Astrocyte (in vitro differentiated cells and primary cell): ENCODE measurements around the gene TMSB10. TPM values are rescaled to one million over a fixed set of nuclear protein-coding genes. Genes with fewer than 3 reads are reported as not detected.

Experiments
- DNase-seq: peaks from one replicate; pipeline ENCODE4 v3.0.0-alpha.2; 2010; ENCODE audit warnings: low read depth
- FAIRE-seq: peaks from 2 replicates; lab custom pipeline; 2011; peaks lifted over from hg19 to GRCh38; lab: Jason Lieb, UNC
- H2AFZ ChIP-seq: 2 replicates; pipeline ENCODE4 v1.6.0; 2012; ENCODE audit warnings: low read depth, low read length, inconsistent platforms
- H3K27ac ChIP-seq: 2 replicates; pipeline ENCODE4 v1.5.1; 2011; ENCODE audit warnings: low read depth, low read length, inconsistent platforms
- H3K27me3 ChIP-seq: 2 replicates; pipeline ENCODE4 v1.6.0; 2011; ENCODE audit warnings: low read length, inconsistent platforms; ENCODE audit not compliant: insufficient read depth
- H3K36me3 ChIP-seq: 2 replicates; pipeline ENCODE4 v1.5.1; 2011; ENCODE audit warnings: low read length, inconsistent platforms; ENCODE audit not compliant: insufficient read depth
- H3K4me1 ChIP-seq: 2 replicates; pipeline ENCODE4 v1.5.1; 2011; ENCODE audit warnings: low read length, inconsistent platforms; ENCODE audit not compliant: insufficient read depth
- H3K4me2 ChIP-seq: 2 replicates; pipeline ENCODE4 v1.6.0; 2012; ENCODE audit warnings: low read length, inconsistent platforms
- H3K4me3 ChIP-seq: 2 replicates; pipeline ENCODE4 v1.5.1; 2011; ENCODE audit warnings: low read depth, mild to moderate bottlenecking, low read length, inconsistent platforms; ENCODE audit not compliant: insufficient read depth
- H3K79me2 ChIP-seq: 2 replicates; pipeline ENCODE4 v1.6.0; 2012; ENCODE audit warnings: mild to moderate bottlenecking, low read length, inconsistent platforms; ENCODE audit not compliant: insufficient read depth
- H3K9ac ChIP-seq: 2 replicates; pipeline ENCODE4 v1.6.0; 2012; ENCODE audit warnings: mild to moderate bottlenecking, low read length, inconsistent platforms
- H3K9me3 ChIP-seq: 2 replicates; pipeline ENCODE4 v1.5.1; 2012; ENCODE audit warnings: low read depth, mild to moderate bottlenecking, low read length, inconsistent platforms; ENCODE audit not compliant: insufficient read depth
- H4K20me1 ChIP-seq: 2 replicates; pipeline ENCODE4 v1.6.0; 2012; ENCODE audit warnings: low read length, inconsistent platforms; ENCODE audit not compliant: insufficient read depth
- H3K27ac Mint-ChIP-seq: one replicate; pipeline ENCODE4 v1.8.0; 2021; ENCODE audit warnings: mild to moderate bottlenecking, mixed read lengths; ENCODE audit not compliant: unreplicated experiment
- H3K27me3 Mint-ChIP-seq: one replicate; pipeline ENCODE4 v1.8.0; 2021; ENCODE audit warnings: low read depth, mixed read lengths; ENCODE audit not compliant: unreplicated experiment
- H3K36me3 Mint-ChIP-seq: one replicate; pipeline ENCODE4 v1.8.0; 2021; ENCODE audit warnings: low read depth, mixed read lengths; ENCODE audit not compliant: unreplicated experiment
- H3K4me1 Mint-ChIP-seq: one replicate; pipeline ENCODE4 v1.8.0; 2021; ENCODE audit warnings: low read depth, mixed read lengths; ENCODE audit not compliant: unreplicated experiment
- H3K4me3 Mint-ChIP-seq: one replicate; pipeline ENCODE4 v1.8.0; 2021; ENCODE audit warnings: mild to moderate bottlenecking, moderate library complexity, mixed read lengths; ENCODE audit not compliant: unreplicated experiment
- H3K9me3 Mint-ChIP-seq: one replicate; pipeline ENCODE4 v1.8.0; 2021; ENCODE audit warnings: mild to moderate bottlenecking, mixed read lengths; ENCODE audit not compliant: unreplicated experiment
- EZH2 ChIP-seq: IDR thresholded peaks from 2 replicates; pipeline ENCODE4 v1.6.1; 2012; ENCODE audit warnings: mild to moderate bottlenecking, low read length, inconsistent platforms; ENCODE audit not compliant: insufficient read depth
- total RNA-seq: library from RNA; stranded (reverse); gene quantifications from 2 replicates; pipeline ENCODE4 v1.2.1, GENCODE V29; 2021
- TF ChIP-seq, protein P1 (sequence below): IDR thresholded peaks from 2 replicates; pipeline ENCODE4 v1.5.1; 2011; ENCODE audit warnings: low read depth, mild to moderate bottlenecking, inconsistent platforms, low read length, moderate library complexity; ENCODE audit not compliant: insufficient read depth

The TMSB10 gene
- total RNA-seq, 1 donor from 2014 or later, result 3,439 TPM

DNA sequence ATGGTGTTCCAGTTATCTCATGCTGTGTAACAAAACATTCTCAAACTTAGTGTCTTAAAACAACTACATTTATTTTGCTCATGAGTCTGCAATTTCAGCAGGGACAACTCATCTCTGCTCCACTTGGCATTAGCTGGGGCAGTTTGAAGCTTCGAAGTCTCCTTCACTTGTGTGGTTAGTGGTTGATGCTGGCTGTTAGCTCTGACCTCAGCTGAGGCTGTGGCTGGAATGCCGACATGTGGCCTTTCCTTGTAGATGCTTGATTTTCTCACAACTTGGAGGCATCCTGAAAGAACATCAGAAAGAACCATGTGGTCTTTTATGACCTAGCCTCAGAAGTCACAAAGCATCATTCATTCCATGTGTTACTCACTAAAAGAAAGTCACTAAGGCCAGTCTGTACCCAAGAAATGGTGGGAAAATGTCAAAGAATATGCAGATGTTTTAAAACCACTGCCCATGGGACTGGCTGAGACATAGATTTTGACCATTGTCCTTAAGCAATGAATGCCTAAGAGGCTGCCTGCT is 3.8 kb upstream of the TMSB10 start:
- Histone ChIP-seq H3K4me3 (no peak overlapping the region), H3K27ac (no peak overlapping the region), H3K4me1 (peaks cover 20% of the 10 kb centered on the region), H3K36me3 (peaks cover 3% of the 10 kb centered on the region), H2AFZ (no peak overlapping the region), H4K20me1 (peaks cover 9% of the 10 kb centered on the region), H3K9me3 (no peaks in the 10 kb centered on the region), H3K4me2 (no peak overlapping the region), H3K27me3 (no peaks in the 10 kb centered on the region), H3K9ac (no peak overlapping the region), H3K79me2 (peaks cover 12% of the 10 kb centered on the region)
- H3K36me3 Mint-ChIP-seq, result peaks cover 6% of the 10 kb centered on the region
- TF ChIP-seq, protein P1, sequence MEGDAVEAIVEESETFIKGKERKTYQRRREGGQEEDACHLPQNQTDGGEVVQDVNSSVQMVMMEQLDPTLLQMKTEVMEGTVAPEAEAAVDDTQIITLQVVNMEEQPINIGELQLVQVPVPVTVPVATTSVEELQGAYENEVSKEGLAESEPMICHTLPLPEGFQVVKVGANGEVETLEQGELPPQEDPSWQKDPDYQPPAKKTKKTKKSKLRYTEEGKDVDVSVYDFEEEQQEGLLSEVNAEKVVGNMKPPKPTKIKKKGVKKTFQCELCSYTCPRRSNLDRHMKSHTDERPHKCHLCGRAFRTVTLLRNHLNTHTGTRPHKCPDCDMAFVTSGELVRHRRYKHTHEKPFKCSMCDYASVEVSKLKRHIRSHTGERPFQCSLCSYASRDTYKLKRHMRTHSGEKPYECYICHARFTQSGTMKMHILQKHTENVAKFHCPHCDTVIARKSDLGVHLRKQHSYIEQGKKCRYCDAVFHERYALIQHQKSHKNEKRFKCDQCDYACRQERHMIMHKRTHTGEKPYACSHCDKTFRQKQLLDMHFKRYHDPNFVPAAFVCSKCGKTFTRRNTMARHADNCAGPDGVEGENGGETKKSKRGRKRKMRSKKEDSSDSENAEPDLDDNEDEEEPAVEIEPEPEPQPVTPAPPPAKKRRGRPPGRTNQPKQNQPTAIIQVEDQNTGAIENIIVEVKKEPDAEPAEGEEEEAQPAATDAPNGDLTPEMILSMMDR, result no peak
- TF ChIP-seq EZH2, result no peak
- H3K4me3 Mint-ChIP-seq, result no peak overlapping the region
- H3K27ac Mint-ChIP-seq, result peak overlapping the region; percentile 59
- H3K9me3 Mint-ChIP-seq, result no peaks in the 10 kb centered on the region
- FAIRE-seq, result no peak
- peak; percentile 93 for DNase-seq
- H3K4me1 Mint-ChIP-seq, result peaks cover 21% of the 10 kb centered on the region
- no peaks in the 10 kb centered on the region for H3K27me3 Mint-ChIP-seq

DNA sequence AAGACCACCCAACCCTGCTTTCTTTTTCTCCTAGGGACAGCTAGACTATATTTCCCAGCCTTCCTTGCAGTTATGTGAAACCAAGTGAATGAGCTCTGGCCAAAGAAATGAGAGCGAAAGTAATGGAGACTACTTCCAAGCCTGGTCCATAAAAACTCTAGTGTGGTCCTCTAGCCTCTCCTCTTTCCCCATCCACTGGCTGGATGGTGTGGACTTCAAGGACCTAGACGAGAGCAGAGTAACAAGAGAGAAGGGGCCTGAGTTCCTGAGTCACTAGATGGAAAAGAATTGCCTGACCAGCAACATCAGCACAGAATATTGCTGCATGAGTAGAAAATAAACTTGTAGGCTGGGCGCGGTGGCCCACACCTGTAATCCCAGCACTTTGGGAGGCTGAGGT is 2.9 kb upstream of the TMSB10 start:
- Histone ChIP-seq H3K27ac (no peak overlapping the region), H3K4me1 (peaks cover 17% of the 10 kb centered on the region), H3K4me3 (no peak overlapping the region), H3K9me3 (no peaks in the 10 kb centered on the region), H3K36me3 (peaks cover 5% of the 10 kb centered on the region), H3K9ac (no peak overlapping the region), H2AFZ (no peak overlapping the region), H3K27me3 (no peaks in the 10 kb centered on the region), H3K4me2 (no peak overlapping the region), H4K20me1 (peaks cover 18% of the 10 kb centered on the region), H3K79me2 (peaks cover 21% of the 10 kb centered on the region)
- DNase-seq (no peak), FAIRE-seq (no peak)
- Mint-ChIP-seq H3K27me3 (no peaks in the 10 kb centered on the region), H3K9me3 (no peaks in the 10 kb centered on the region), H3K4me1 (peaks cover 21% of the 10 kb centered on the region), H3K27ac (peak overlapping the region; percentile 62), H3K4me3 (peak overlapping the region; percentile 8), H3K36me3 (peaks cover 10% of the 10 kb centered on the region)
- TF ChIP-seq, protein P1, result no peak
- no peak for TF ChIP-seq EZH2

DNA sequence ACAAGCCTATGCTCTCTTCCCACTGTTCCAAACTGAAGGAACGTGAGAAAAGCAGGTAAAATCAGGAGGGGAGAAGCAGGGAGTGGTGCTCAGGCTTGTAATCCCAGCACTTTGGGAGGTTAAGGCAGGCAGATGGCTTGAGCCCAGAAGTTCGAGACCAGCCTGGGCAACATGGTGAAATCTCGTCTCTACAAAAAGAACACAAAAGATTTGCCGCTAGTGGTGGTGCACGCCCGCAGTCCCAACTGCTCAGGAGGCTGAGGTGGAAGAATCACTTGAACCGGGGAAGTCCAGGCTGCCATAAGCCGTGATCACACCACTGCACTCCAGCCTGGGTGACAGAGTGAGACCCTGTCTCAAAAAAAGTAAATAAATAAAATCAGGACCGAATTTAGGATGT is 1.3 kb upstream of the TMSB10 start:
- no peak overlapping the region for H3K4me3 ChIP-seq
- H3K4me2 ChIP-seq, result peak overlapping the region; percentile 89
- H3K27me3 Mint-ChIP-seq, result no peaks in the 10 kb centered on the region

More for the DNA sequence above, 1.3 kb upstream of the TMSB10 start:
- FAIRE-seq (no peak), DNase-seq (no peak)
- no peaks in the 10 kb centered on the region for H3K9me3 ChIP-seq
- H4K20me1 ChIP-seq, result peaks cover 18% of the 10 kb centered on the region
- peaks cover 21% of the 10 kb centered on the region for H3K79me2 ChIP-seq
- no peaks in the 10 kb centered on the region for H3K27me3 ChIP-seq
- TF ChIP-seq EZH2, result no peak
- Mint-ChIP-seq H3K4me1 (peaks cover 14% of the 10 kb centered on the region), H3K9me3 (no peaks in the 10 kb centered on the region), H3K27ac (peak overlapping the region; percentile 92), H3K36me3 (peaks cover 14% of the 10 kb centered on the region), H3K4me3 (peak overlapping the region; percentile 75)
- H3K9ac ChIP-seq, result peak overlapping the region; percentile 98
- peaks cover 5% of the 10 kb centered on the region for H3K36me3 ChIP-seq
- H2AFZ ChIP-seq, result no peak overlapping the region
- H3K27ac ChIP-seq, result no peak overlapping the region
- H3K4me1 ChIP-seq, result peaks cover 5% of the 10 kb centered on the region
